H9 (cell line): Measurements from ENCODE around the gene DUOXA1. TPM values are rescaled to one million over a fixed set of nuclear protein-coding genes. Genes with fewer than 3 reads are reported as not detected.
"Not testable (repeated sequence)": the region's sequence is repeated elsewhere in the genome, so short reads cannot be mapped to it uniquely, and the experiment has no call there.

Experiments
- DNase-seq: peaks from one replicate; pipeline ENCODE4 v3.0.0-alpha.2; 2017
- H2AFZ ChIP-seq: one replicate; pipeline ENCODE4 v1.6.1; 2013; ENCODE audit warnings: mild to moderate bottlenecking, low read length, control low read depth, moderate library complexity
- H2AK5ac ChIP-seq: 2 replicates; pipeline ENCODE4 v1.6.1; 2013; ENCODE audit warnings: low read length, control low read depth, mixed read lengths; ENCODE audit not compliant: insufficient read length
- H2BK120ac ChIP-seq: one replicate; pipeline ENCODE4 v1.6.1; 2013; ENCODE audit warnings: low read depth, mild to moderate bottlenecking, low read length, control low read depth, inconsistent platforms; ENCODE audit not compliant: poor library complexity, severe bottlenecking
- H2BK12ac ChIP-seq: 2 replicates; pipeline ENCODE4 v1.6.1; 2013; ENCODE audit warnings: low read length, control low read depth, mixed read lengths, low read depth; ENCODE audit not compliant: insufficient read length
- H2BK15ac ChIP-seq: 2 replicates; pipeline ENCODE4 v1.6.1; 2013; ENCODE audit warnings: low read depth, low read length, control low read depth
- H2BK20ac ChIP-seq: one replicate; pipeline ENCODE4 v1.6.1; 2013; ENCODE audit warnings: low read depth, mild to moderate bottlenecking, low read length, control low read depth, inconsistent platforms; ENCODE audit not compliant: poor library complexity, severe bottlenecking
- H2BK5ac ChIP-seq: 2 replicates; pipeline ENCODE4 v1.6.1; 2013; ENCODE audit warnings: low read length, control low read depth, mixed read lengths; ENCODE audit not compliant: insufficient read length
- H3K14ac ChIP-seq: 2 replicates; pipeline ENCODE4 v1.6.1; 2013; ENCODE audit warnings: low read length, control low read depth; ENCODE audit not compliant: insufficient read depth
- H3K18ac ChIP-seq: 2 replicates; pipeline ENCODE4 v1.6.1; 2013; ENCODE audit warnings: low read depth, mild to moderate bottlenecking, mixed read lengths, low read length, control low read depth; ENCODE audit not compliant: insufficient read length
- H3K23ac ChIP-seq: 2 replicates; pipeline ENCODE4 v1.6.1; 2013; ENCODE audit warnings: low read length, control low read depth, mixed read lengths, low read depth; ENCODE audit not compliant: insufficient read length
- H3K23me2 ChIP-seq: 2 replicates; pipeline ENCODE4 v1.6.1; 2013; ENCODE audit warnings: low read depth, mild to moderate bottlenecking, mixed read lengths, low read length, control low read depth; ENCODE audit not compliant: insufficient read length, poor library complexity, severe bottlenecking
- H3K27ac ChIP-seq: 2 replicates; pipeline ENCODE4 v1.5.1; 2013; ENCODE audit warnings: low read length, control low read depth, mixed read lengths, low read depth; ENCODE audit not compliant: insufficient read length
- H3K27me3 ChIP-seq: 2 replicates; pipeline ENCODE4 v1.6.1; 2013; ENCODE audit warnings: low read length, control low read depth, inconsistent platforms; ENCODE audit not compliant: insufficient read depth
- H3K4ac ChIP-seq: 2 replicates; pipeline ENCODE4 v1.6.1; 2013; ENCODE audit warnings: low read depth, mild to moderate bottlenecking, control low read depth, inconsistent platforms, low read length, moderate library complexity
- H3K4me1 ChIP-seq: 2 replicates; pipeline ENCODE4 v1.6.1; 2013; ENCODE audit warnings: low read length, control low read depth, inconsistent platforms; ENCODE audit not compliant: insufficient read depth
- H3K4me2 ChIP-seq: 2 replicates; pipeline ENCODE4 v1.6.1; 2013; ENCODE audit warnings: low read length, control low read depth, mixed read lengths; ENCODE audit not compliant: insufficient read length, insufficient read depth
- H3K56ac ChIP-seq: 2 replicates; pipeline ENCODE4 v1.6.1; 2013; ENCODE audit warnings: low read depth, mild to moderate bottlenecking, mixed read lengths, low read length, control low read depth; ENCODE audit not compliant: insufficient read length
- H3K79me1 ChIP-seq: 2 replicates; pipeline ENCODE4 v1.6.1; 2013; ENCODE audit warnings: low read depth, mild to moderate bottlenecking, moderate library complexity, low read length, control low read depth, inconsistent platforms; ENCODE audit not compliant: insufficient read depth, poor library complexity, severe bottlenecking
- H3K79me2 ChIP-seq: 2 replicates; pipeline ENCODE4 v1.6.1; 2013; ENCODE audit warnings: low read length, control low read depth, inconsistent platforms; ENCODE audit not compliant: insufficient read depth
- H3K9ac ChIP-seq: 2 replicates; pipeline ENCODE4 v1.6.1; 2013; ENCODE audit warnings: low read length, control low read depth, mixed read lengths; ENCODE audit not compliant: insufficient read length; ENCODE audit errors: extremely low read depth
- H3K9me3 ChIP-seq: one replicate; pipeline ENCODE4 v1.6.1; 2013; ENCODE audit warnings: low read depth, low read length, inconsistent platforms; ENCODE audit not compliant: control insufficient read depth
- H3T11ph ChIP-seq: one replicate; pipeline ENCODE4 v1.6.1; 2013; ENCODE audit warnings: mild to moderate bottlenecking, low read length, control low read depth, inconsistent platforms
- H4K20me1 ChIP-seq: one replicate; pipeline ENCODE4 v1.6.1; 2013; ENCODE audit not compliant: control insufficient read depth, insufficient read length, insufficient read depth
- H4K5ac ChIP-seq: 2 replicates; pipeline ENCODE4 v1.6.1; 2013; ENCODE audit warnings: low read depth, mild to moderate bottlenecking, mixed read lengths, low read length, control low read depth; ENCODE audit not compliant: insufficient read length
- H4K8ac ChIP-seq: replicated peaks from 2 replicates; pipeline ENCODE4 v1.6.1; 2013; ENCODE audit warnings: low read length, control low read depth, mixed read lengths, low read depth; ENCODE audit not compliant: insufficient read length
- H4K91ac ChIP-seq: 2 replicates; pipeline ENCODE4 v1.6.1; 2013; ENCODE audit warnings: low read depth, mild to moderate bottlenecking, moderate library complexity, mixed read lengths, low read length, control low read depth; ENCODE audit not compliant: insufficient read length
- H3K27ac Mint-ChIP-seq, 3 experiments: 2 replicates in 2 of 3; 3 replicates in 1 of 3; pipeline ENCODE4 v1.8.0; 2020 to 2021; ENCODE audit warnings: mixed read lengths in 3 of 3, mild to moderate bottlenecking in 1 of 3, moderate library complexity in 1 of 3
- H3K27me3 Mint-ChIP-seq: 2 replicates; pipeline ENCODE4 v1.8.0; 2021; ENCODE audit warnings: low read depth, mild to moderate bottlenecking, moderate library complexity, mixed read lengths
- H3K36me3 Mint-ChIP-seq, 3 experiments: 2 replicates in 2 of 3; 3 replicates in 1 of 3; pipeline ENCODE4 v1.8.0; 2020 to 2021; ENCODE audit warnings: low read depth in 3 of 3, mixed read lengths in 3 of 3; ENCODE audit not compliant: insufficient read depth in 1 of 3
- H3K4me1 Mint-ChIP-seq, 2 experiments: 2 replicates each; pipeline ENCODE4 v1.8.0; 2020; ENCODE audit warnings: mixed read lengths in 2 of 2
- H3K4me3 Mint-ChIP-seq, 2 experiments: 2 replicates in 1 of 2; 3 replicates in 1 of 2; pipeline ENCODE4 v1.8.0; 2020 to 2021; ENCODE audit warnings: mild to moderate bottlenecking in 2 of 2, mixed read lengths in 2 of 2, moderate library complexity in 1 of 2
- H3K9me3 Mint-ChIP-seq, 2 experiments: 2 replicates in 1 of 2; 3 replicates in 1 of 2; pipeline ENCODE4 v1.8.0; 2020; ENCODE audit warnings: mild to moderate bottlenecking in 2 of 2, mixed read lengths in 2 of 2, moderate library complexity in 1 of 2
- CTCF ChIP-seq: fragments of 200-600 bp; sonication (generic); conservative IDR thresholded peaks from 3 replicates; pipeline ENCODE4 v1.8.0; 2021; ENCODE audit warnings: antibody characterized with exemption, mild to moderate bottlenecking
- WGBS: extraction: QIAGEN DNeasy Blood & Tissue Kit; methylation state at CpG from one replicate; pipeline ENCODE4 v1.1.7; 2013; ENCODE audit warnings: missing lambda C conversion rate, low lambda C conversion rate, mixed read lengths; ENCODE audit not compliant: insufficient read length; ENCODE audit errors: extremely low coverage; 5-methylcytosine and 5-hydroxymethylcytosine counted together
- total RNA-seq: library from RNA; stranded (reverse); gene quantifications from 2 replicates; pipeline ENCODE4 v1.2.1, GENCODE V29; 2021

The DUOXA1 gene
- total RNA-seq, 1 experiment from 2014 or later, result 1.2 TPM

GRCh38 chr15:45136378-45136764, 6.7 kb upstream of the DUOXA1 start:
- no CpG with 5 or more reads among the region's 10 CpGs for WGBS
- H3K23ac ChIP-seq, result no peak overlapping the region
- H4K8ac ChIP-seq, result no peak overlapping the region
- peak; percentile 56 for TF ChIP-seq CTCF
- Mint-ChIP-seq H3K9me3 (no peaks in the 10 kb centered on the region), H3K4me3 (peak overlapping the region; percentile 43 to 66; a peak in 4 of 5 replicates), H3K27me3 (peaks cover 60% of the 10 kb centered on the region), H3K4me1 (peaks cover 7 to 11% of the 10 kb centered on the region in 2 experiments; a peak in 3 of 4 replicates), H3K27ac (no peak overlapping the region), H3K36me3 (peaks cover 0 to 1% (median 0%) of the 10 kb centered on the region in 3 experiments; a peak in 1 of 7 replicates)
- no peak overlapping the region for H2BK15ac ChIP-seq
- no peak overlapping the region for H3K27ac ChIP-seq
- peaks cover 46% of the 10 kb centered on the region for H3K27me3 ChIP-seq
- H2BK12ac ChIP-seq, result no peak overlapping the region
- H3K79me1 ChIP-seq, result no peaks in the 10 kb centered on the region
- no peak overlapping the region for H3T11ph ChIP-seq
- H2AK5ac ChIP-seq, result no peak overlapping the region
- no peak overlapping the region for H4K5ac ChIP-seq
- no peak overlapping the region for H2BK5ac ChIP-seq
- H3K14ac ChIP-seq, result no peak overlapping the region
- no peaks in the 10 kb centered on the region; the same call in 1 of the 2 replicates for H3K4me1 ChIP-seq
- no peak overlapping the region for H3K56ac ChIP-seq
- H2BK20ac ChIP-seq, result no peak overlapping the region
- no peaks in the 10 kb centered on the region for H3K9me3 ChIP-seq
- H3K9ac ChIP-seq, result no peak overlapping the region
- H2AFZ ChIP-seq, result no peak overlapping the region
- H3K18ac ChIP-seq, result no peak overlapping the region
- no peaks in the 10 kb centered on the region for H3K79me2 ChIP-seq
- no peak overlapping the region for H4K91ac ChIP-seq
- no peak overlapping the region for H2BK120ac ChIP-seq
- DNase-seq, result peak; percentile 60
- H3K4me2 ChIP-seq, result peak overlapping the region; percentile 50
- no peaks in the 10 kb centered on the region for H4K20me1 ChIP-seq
- no peak overlapping the region for H3K4ac ChIP-seq
- no peaks in the 10 kb centered on the region for H3K23me2 ChIP-seq

- not testable (repeated sequence) for H3K9me3 Mint-ChIP-seq, H2BK15ac ChIP-seq, H3K18ac ChIP-seq, H3K23ac ChIP-seq, H4K91ac ChIP-seq, H4K5ac ChIP-seq, H3T11ph ChIP-seq, H3K27ac Mint-ChIP-seq, H4K20me1 ChIP-seq, H2BK5ac ChIP-seq, H3K36me3 Mint-ChIP-seq, H3K79me1 ChIP-seq, H3K9ac ChIP-seq, H3K4me1 ChIP-seq, H3K56ac ChIP-seq, H3K23me2 ChIP-seq, H2BK120ac ChIP-seq, H4K8ac ChIP-seq, H3K14ac ChIP-seq, H3K4ac ChIP-seq, H2BK12ac ChIP-seq, DNase-seq, H3K79me2 ChIP-seq, H2AFZ ChIP-seq, H2BK20ac ChIP-seq, H3K9me3 ChIP-seq, H2AK5ac ChIP-seq, H3K27ac ChIP-seq
- Histone ChIP-seq H3K4me2 (peak overlapping the region; percentile 50), H3K27me3 (peaks cover 51% of the 10 kb centered on the region)
- H3K4me1 Mint-ChIP-seq, result peaks cover 7 to 11% of the 10 kb centered on the region in 2 experiments; a peak in 3 of 4 replicates
- peak overlapping the region; percentile 43 to 66; a peak in 3 of 5 replicates for H3K4me3 Mint-ChIP-seq
- H3K27me3 Mint-ChIP-seq, result peaks cover 64% of the 10 kb centered on the region
- WGBS, result no CpG with 5 or more reads among the region's 37 CpGs
Observed at GRCh38 chr15:45135705-45136377, 6.2 kb upstream of the DUOXA1 start.
